OCI-LY3 (cell line): ENCODE data around the gene CEACAM5.
A peak's percentile ranks its signal among the peaks of the same experiment; 100 is the strongest.
"Not testable (repeated sequence)": the region's sequence is repeated elsewhere in the genome, so short reads cannot be mapped to it uniquely, and the experiment has no call there.

Source experiments
- H2AFZ ChIP-seq: fragments of 200-600, 300-600 bp; shearing (Covaris generic); 2 replicates; pipeline ENCODE4 v1.6.0; 2014; ENCODE audit warnings: antibody characterized with exemption, low read depth, low read length
- H3K27ac ChIP-seq: fragments of 200-600, 300-600 bp; sonication (generic); 2 replicates; pipeline ENCODE4 v1.5.1; 2014; ENCODE audit warnings: mild to moderate bottlenecking, low read length, moderate library complexity, mixed read lengths
- H3K27me3 ChIP-seq: fragments of 200-600, 300-600 bp; sonication (generic); 2 replicates; pipeline ENCODE4 v1.6.1; 2014; ENCODE audit warnings: low read depth, low read length, mixed read lengths
- H3K36me3 ChIP-seq: fragments of 200-600, 300-600 bp; sonication (generic); replicated peaks from 2 replicates; pipeline ENCODE3; 2014; ENCODE audit warnings: low read depth, low read length, mixed read lengths
- H3K4me1 ChIP-seq: fragments of 300-600, 200-600 bp; sonication (generic); 2 replicates; pipeline ENCODE4 v1.6.1; 2014; ENCODE audit warnings: low read length, mixed read lengths
- H3K4me2 ChIP-seq: fragments of 200-600, 300-600 bp; sonication (generic); 2 replicates; pipeline ENCODE4 v1.6.1; 2014; ENCODE audit warnings: low read length, mixed read lengths
- H3K4me3 ChIP-seq: fragments of 300-600, 200-600 bp; sonication (generic); 2 replicates; pipeline ENCODE4 v1.5.1; 2014; ENCODE audit warnings: antibody characterized with exemption, mild to moderate bottlenecking, low read length, moderate library complexity
- H3K79me2 ChIP-seq: fragments of 300-600, 200-600 bp; shearing (Covaris generic); 2 replicates; pipeline ENCODE4 v1.6.1; 2014; ENCODE audit warnings: mild to moderate bottlenecking, low read length, mixed read lengths
- H3K9ac ChIP-seq: fragments of 300-600, 200-600 bp; shearing (Covaris generic); 2 replicates; pipeline ENCODE4 v1.6.0; 2014; ENCODE audit warnings: mild to moderate bottlenecking, low read length, moderate library complexity
- H3K9me3 ChIP-seq: fragments of 200-600, 300-600 bp; shearing (Covaris generic); 2 replicates; pipeline ENCODE4 v1.6.1; 2014; ENCODE audit warnings: low read length, mixed read lengths; ENCODE audit not compliant: insufficient read depth
- H4K20me1 ChIP-seq: fragments of 200-600, 300-600 bp; sonication (generic); 2 replicates; pipeline ENCODE4 v1.6.1; 2016; ENCODE audit warnings: low read length, mixed read lengths; ENCODE audit not compliant: insufficient read depth
- EZH2phosphoT487 ChIP-seq: fragments of 200-600 bp; shearing (Covaris generic); IDR thresholded peaks from 2 replicates; pipeline ENCODE4 v1.6.1; 2018; ENCODE audit warnings: antibody characterized with exemption, mixed run types, low read depth
- TF ChIP-seq, protein P1 (sequence below): fragments of 200-600, 300-600 bp; sonication (generic); IDR thresholded peaks from 2 replicates; pipeline ENCODE4 v1.5.1; 2014; ENCODE audit warnings: antibody characterized with exemption, low read length, low read depth

CEACAM5 gene

DNA sequence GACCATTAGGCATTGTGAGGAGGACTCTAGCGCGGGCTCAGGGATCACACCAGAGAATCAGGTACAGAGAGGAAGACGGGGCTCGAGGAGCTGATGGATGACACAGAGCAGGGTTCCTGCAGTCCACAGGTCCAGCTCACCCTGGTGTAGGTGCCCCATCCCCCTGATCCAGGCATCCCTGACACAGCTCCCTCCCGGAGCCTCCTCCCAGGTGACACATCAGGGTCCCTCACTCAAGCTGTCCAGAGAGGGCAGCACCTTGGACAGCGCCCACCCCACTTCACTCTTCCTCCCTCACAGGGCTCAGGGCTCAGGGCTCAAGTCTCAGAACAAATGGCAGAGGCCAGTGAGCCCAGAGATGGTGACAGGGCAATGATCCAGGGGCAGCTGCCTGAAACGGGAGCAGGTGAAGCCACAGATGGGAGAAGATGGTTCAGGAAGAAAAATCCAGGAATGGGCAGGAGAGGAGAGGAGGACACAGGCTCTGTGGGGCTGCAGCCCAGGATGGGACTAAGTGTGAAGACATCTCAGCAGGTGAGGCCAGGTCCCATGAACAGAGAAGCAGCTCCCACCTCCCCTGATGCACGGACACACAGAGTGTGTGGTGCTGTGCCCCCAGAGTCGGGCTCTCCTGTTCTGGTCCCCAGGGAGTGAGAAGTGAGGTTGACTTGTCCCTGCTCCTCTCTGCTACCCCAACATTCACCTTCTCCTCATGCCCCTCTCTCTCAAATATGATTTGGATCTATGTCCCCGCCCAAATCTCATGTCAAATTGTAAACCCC, 2.8 kb upstream of the CEACAM5 start:
- Histone ChIP-seq H3K4me1 (no peaks in the 10 kb centered on the region), H3K4me2 (no peak overlapping the region), H3K9me3 (no peaks in the 10 kb centered on the region), H3K36me3 (no peaks in the 10 kb centered on the region), H3K27me3 (peaks cover 45% of the 10 kb centered on the region), H3K27ac (no peak overlapping the region), H4K20me1 (no peaks in the 10 kb centered on the region), H3K9ac (no peak overlapping the region), H3K79me2 (no peaks in the 10 kb centered on the region), H2AFZ (no peak overlapping the region), H3K4me3 (no peak overlapping the region)
- TF ChIP-seq, protein P1, sequence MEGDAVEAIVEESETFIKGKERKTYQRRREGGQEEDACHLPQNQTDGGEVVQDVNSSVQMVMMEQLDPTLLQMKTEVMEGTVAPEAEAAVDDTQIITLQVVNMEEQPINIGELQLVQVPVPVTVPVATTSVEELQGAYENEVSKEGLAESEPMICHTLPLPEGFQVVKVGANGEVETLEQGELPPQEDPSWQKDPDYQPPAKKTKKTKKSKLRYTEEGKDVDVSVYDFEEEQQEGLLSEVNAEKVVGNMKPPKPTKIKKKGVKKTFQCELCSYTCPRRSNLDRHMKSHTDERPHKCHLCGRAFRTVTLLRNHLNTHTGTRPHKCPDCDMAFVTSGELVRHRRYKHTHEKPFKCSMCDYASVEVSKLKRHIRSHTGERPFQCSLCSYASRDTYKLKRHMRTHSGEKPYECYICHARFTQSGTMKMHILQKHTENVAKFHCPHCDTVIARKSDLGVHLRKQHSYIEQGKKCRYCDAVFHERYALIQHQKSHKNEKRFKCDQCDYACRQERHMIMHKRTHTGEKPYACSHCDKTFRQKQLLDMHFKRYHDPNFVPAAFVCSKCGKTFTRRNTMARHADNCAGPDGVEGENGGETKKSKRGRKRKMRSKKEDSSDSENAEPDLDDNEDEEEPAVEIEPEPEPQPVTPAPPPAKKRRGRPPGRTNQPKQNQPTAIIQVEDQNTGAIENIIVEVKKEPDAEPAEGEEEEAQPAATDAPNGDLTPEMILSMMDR = no peak
- no peak for TF ChIP-seq EZH2phosphoT487

DNA sequence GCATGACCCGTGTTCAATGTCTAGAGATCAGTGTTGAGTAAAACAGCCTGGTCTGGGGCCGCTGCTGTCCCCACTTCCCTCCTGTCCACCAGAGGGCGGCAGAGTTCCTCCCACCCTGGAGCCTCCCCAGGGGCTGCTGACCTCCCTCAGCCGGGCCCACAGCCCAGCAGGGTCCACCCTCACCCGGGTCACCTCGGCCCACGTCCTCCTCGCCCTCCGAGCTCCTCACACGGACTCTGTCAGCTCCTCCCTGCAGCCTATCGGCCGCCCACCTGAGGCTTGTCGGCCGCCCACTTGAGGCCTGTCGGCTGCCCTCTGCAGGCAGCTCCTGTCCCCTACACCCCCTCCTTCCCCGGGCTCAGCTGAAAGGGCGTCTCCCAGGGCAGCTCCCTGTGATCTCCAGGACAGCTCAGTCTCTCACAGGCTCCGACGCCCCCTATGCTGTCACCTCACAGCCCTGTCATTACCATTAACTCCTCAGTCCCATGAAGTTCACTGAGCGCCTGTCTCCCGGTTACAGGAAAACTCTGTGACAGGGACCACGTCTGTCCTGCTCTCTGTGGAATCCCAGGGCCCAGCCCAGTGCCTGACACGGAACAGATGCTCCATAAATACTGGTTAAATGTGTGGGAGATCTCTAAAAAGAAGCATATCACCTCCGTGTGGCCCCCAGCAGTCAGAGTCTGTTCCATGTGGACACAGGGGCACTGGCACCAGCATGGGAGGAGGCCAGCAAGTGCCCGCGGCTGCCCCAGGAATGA, 1.5 kb upstream of the CEACAM5 start:
- Histone ChIP-seq H3K9me3 (no peaks in the 10 kb centered on the region), H3K4me2 (peak overlapping the region; percentile 94), H3K4me3 (peak overlapping the region; percentile 83), H3K79me2 (no peaks in the 10 kb centered on the region), H2AFZ (peak overlapping the region; percentile 96), H3K27ac (no peak overlapping the region), H3K36me3 (no peaks in the 10 kb centered on the region), H3K27me3 (peaks cover 53% of the 10 kb centered on the region), H4K20me1 (no peaks in the 10 kb centered on the region), H3K4me1 (no peaks in the 10 kb centered on the region), H3K9ac (peak overlapping the region; percentile 45; the same call in 1 of the 2 replicates)
- TF ChIP-seq EZH2phosphoT487 = no peak
- TF ChIP-seq, protein P1 = peak; percentile 100

DNA sequence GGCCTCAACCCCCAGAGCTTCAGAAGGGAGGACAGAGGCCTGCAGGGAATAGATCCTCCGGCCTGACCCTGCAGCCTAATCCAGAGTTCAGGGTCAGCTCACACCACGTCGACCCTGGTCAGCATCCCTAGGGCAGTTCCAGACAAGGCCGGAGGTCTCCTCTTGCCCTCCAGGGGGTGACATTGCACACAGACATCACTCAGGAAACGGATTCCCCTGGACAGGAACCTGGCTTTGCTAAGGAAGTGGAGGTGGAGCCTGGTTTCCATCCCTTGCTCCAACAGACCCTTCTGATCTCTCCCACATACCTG, 969 bp upstream of the CEACAM5 start:
- TF ChIP-seq, protein P1 = no peak
- TF ChIP-seq EZH2phosphoT487 = no peak

DNA sequence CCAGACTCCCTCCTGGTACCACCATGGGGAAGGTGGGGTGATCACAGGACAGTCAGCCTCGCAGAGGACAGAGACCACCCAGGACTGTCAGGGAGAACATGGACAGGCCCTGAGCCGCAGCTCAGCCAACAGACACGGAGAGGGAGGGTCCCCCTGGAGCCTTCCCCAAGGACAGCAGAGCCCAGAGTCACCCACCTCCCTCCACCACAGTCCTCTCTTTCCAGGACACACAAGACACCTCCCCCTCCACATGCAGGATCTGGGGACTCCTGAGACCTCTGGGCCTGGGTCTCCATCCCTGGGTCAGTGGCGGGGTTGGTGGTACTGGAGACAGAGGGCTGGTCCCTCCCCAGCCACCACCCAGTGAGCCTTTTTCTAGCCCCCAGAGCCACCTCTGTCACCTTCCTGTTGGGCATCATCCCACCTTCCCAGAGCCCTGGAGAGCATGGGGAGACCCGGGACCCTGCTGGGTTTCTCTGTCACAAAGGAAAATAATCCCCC, 505 bp upstream of the CEACAM5 start:
- H3K27me3 ChIP-seq = peaks cover 56% of the 10 kb centered on the region
- no peak overlapping the region for H2AFZ ChIP-seq
- no peaks in the 10 kb centered on the region for H4K20me1 ChIP-seq
- TF ChIP-seq EZH2phosphoT487 = no peak
- TF ChIP-seq, protein P1 = no peak
- H3K4me1 ChIP-seq = no peaks in the 10 kb centered on the region
- no peaks in the 10 kb centered on the region for H3K9me3 ChIP-seq
- no peak overlapping the region for H3K4me2 ChIP-seq
- H3K9ac ChIP-seq = no peak overlapping the region
- no peaks in the 10 kb centered on the region for H3K79me2 ChIP-seq
- no peaks in the 10 kb centered on the region for H3K36me3 ChIP-seq
- no peak overlapping the region for H3K27ac ChIP-seq
- H3K4me3 ChIP-seq = no peak overlapping the region

More for the DNA sequence above, 969 bp upstream of the CEACAM5 start:
- H3K9me3 ChIP-seq = no peaks in the 10 kb centered on the region
- no peak overlapping the region for H2AFZ ChIP-seq
- H3K4me1 ChIP-seq = no peaks in the 10 kb centered on the region
- H3K9ac ChIP-seq = no peak overlapping the region
- no peak overlapping the region for H3K4me2 ChIP-seq
- no peak overlapping the region for H3K27ac ChIP-seq
- H3K27me3 ChIP-seq = peaks cover 57% of the 10 kb centered on the region
- H3K79me2 ChIP-seq = no peaks in the 10 kb centered on the region
- H3K36me3 ChIP-seq = no peaks in the 10 kb centered on the region
- no peak overlapping the region for H3K4me3 ChIP-seq
- H4K20me1 ChIP-seq = no peaks in the 10 kb centered on the region

DNA sequence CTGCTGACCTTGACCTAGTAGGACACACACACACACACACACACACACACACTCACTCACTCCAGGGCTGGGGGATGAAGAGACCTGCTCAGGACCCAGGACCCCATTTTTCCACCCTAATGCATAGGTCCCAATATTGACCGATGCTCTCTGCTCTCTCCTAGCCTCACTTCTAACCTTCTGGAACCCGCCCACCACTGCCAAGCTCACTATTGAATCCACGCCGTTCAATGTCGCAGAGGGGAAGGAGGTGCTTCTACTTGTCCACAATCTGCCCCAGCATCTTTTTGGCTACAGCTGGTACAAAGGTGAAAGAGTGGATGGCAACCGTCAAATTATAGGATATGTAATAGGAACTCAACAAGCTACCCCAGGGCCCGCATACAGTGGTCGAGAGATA, 1.1 kb downstream of the CEACAM5 start:
- H3K4me1 ChIP-seq = not testable (repeated sequence)

More for the DNA sequence above, 1.1 kb downstream of the CEACAM5 start:
- H3K9ac ChIP-seq, H3K36me3 ChIP-seq, H2AFZ ChIP-seq, H3K9me3 ChIP-seq, H3K79me2 ChIP-seq, H3K4me2 ChIP-seq, H3K4me3 ChIP-seq, H3K27ac ChIP-seq, H4K20me1 ChIP-seq: not testable (repeated sequence)
- peaks cover 54% of the 10 kb centered on the region for H3K27me3 ChIP-seq
